Astrocyte (in vitro differentiated cells and primary cell): Measurements from ENCODE around the gene KCNQ5. TPM values are rescaled to one million over a fixed set of nuclear protein-coding genes. Genes with fewer than 3 reads are reported as not detected.

Source experiments
- DNase-seq: peaks from one replicate; pipeline ENCODE4 v3.0.0-alpha.2; 2010; ENCODE audit warnings: low read depth
- FAIRE-seq: peaks from 2 replicates; lab custom pipeline; 2011; peaks lifted over from hg19 to GRCh38; lab: Jason Lieb, UNC
- H2AFZ ChIP-seq: 2 replicates; pipeline ENCODE4 v1.6.0; 2012; ENCODE audit warnings: low read depth, low read length, inconsistent platforms
- H3K27ac ChIP-seq: 2 replicates; pipeline ENCODE4 v1.5.1; 2011; ENCODE audit warnings: low read depth, low read length, inconsistent platforms
- H3K27me3 ChIP-seq: 2 replicates; pipeline ENCODE4 v1.6.0; 2011; ENCODE audit warnings: low read length, inconsistent platforms; ENCODE audit not compliant: insufficient read depth
- H3K36me3 ChIP-seq: 2 replicates; pipeline ENCODE4 v1.5.1; 2011; ENCODE audit warnings: low read length, inconsistent platforms; ENCODE audit not compliant: insufficient read depth
- H3K4me1 ChIP-seq: 2 replicates; pipeline ENCODE4 v1.5.1; 2011; ENCODE audit warnings: low read length, inconsistent platforms; ENCODE audit not compliant: insufficient read depth
- H3K4me2 ChIP-seq: 2 replicates; pipeline ENCODE4 v1.6.0; 2012; ENCODE audit warnings: low read length, inconsistent platforms
- H3K4me3 ChIP-seq: 2 replicates; pipeline ENCODE4 v1.5.1; 2011; ENCODE audit warnings: low read depth, mild to moderate bottlenecking, low read length, inconsistent platforms; ENCODE audit not compliant: insufficient read depth
- H3K79me2 ChIP-seq: 2 replicates; pipeline ENCODE4 v1.6.0; 2012; ENCODE audit warnings: mild to moderate bottlenecking, low read length, inconsistent platforms; ENCODE audit not compliant: insufficient read depth
- H3K9ac ChIP-seq: 2 replicates; pipeline ENCODE4 v1.6.0; 2012; ENCODE audit warnings: mild to moderate bottlenecking, low read length, inconsistent platforms
- H3K9me3 ChIP-seq: 2 replicates; pipeline ENCODE4 v1.5.1; 2012; ENCODE audit warnings: low read depth, mild to moderate bottlenecking, low read length, inconsistent platforms; ENCODE audit not compliant: insufficient read depth
- H4K20me1 ChIP-seq: 2 replicates; pipeline ENCODE4 v1.6.0; 2012; ENCODE audit warnings: low read length, inconsistent platforms; ENCODE audit not compliant: insufficient read depth
- H3K27ac Mint-ChIP-seq: one replicate; pipeline ENCODE4 v1.8.0; 2021; ENCODE audit warnings: mild to moderate bottlenecking, mixed read lengths; ENCODE audit not compliant: unreplicated experiment
- H3K27me3 Mint-ChIP-seq: one replicate; pipeline ENCODE4 v1.8.0; 2021; ENCODE audit warnings: low read depth, mixed read lengths; ENCODE audit not compliant: unreplicated experiment
- H3K36me3 Mint-ChIP-seq: one replicate; pipeline ENCODE4 v1.8.0; 2021; ENCODE audit warnings: low read depth, mixed read lengths; ENCODE audit not compliant: unreplicated experiment
- H3K4me1 Mint-ChIP-seq: one replicate; pipeline ENCODE4 v1.8.0; 2021; ENCODE audit warnings: low read depth, mixed read lengths; ENCODE audit not compliant: unreplicated experiment
- H3K4me3 Mint-ChIP-seq: one replicate; pipeline ENCODE4 v1.8.0; 2021; ENCODE audit warnings: mild to moderate bottlenecking, moderate library complexity, mixed read lengths; ENCODE audit not compliant: unreplicated experiment
- H3K9me3 Mint-ChIP-seq: one replicate; pipeline ENCODE4 v1.8.0; 2021; ENCODE audit warnings: mild to moderate bottlenecking, mixed read lengths; ENCODE audit not compliant: unreplicated experiment
- EZH2 ChIP-seq: IDR thresholded peaks from 2 replicates; pipeline ENCODE4 v1.6.1; 2012; ENCODE audit warnings: mild to moderate bottlenecking, low read length, inconsistent platforms; ENCODE audit not compliant: insufficient read depth
- total RNA-seq: library from RNA; stranded (reverse); gene quantifications from 2 replicates; pipeline ENCODE4 v1.2.1, GENCODE V29; 2021
- TF ChIP-seq, protein P1 (sequence below): IDR thresholded peaks from 2 replicates; pipeline ENCODE4 v1.5.1; 2011; ENCODE audit warnings: low read depth, mild to moderate bottlenecking, inconsistent platforms, low read length, moderate library complexity; ENCODE audit not compliant: insufficient read depth

Gene KCNQ5
- total RNA-seq, 1 donor from 2014 or later: 2.0 TPM

DNA sequence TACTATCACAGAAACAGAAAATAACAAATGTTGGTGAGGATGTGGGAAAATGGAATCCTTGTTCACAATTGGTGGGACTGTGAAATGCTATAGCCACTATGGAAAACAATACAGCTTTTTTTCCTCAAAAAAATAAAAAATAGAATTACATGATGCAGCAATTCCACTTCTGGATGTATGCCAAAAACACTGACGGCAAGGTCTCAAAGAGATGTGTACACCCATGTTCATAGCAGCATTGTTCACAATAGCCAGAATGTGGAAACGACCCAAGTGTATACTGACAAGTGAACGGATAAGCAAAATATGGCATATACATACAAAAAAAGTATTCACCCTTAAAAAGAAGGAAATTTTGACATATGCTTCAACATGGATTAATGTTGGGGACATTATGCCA is 390.1 kb downstream of the KCNQ5 start:
- H3K79me2 ChIP-seq: no peaks in the 10 kb centered on the region
- no peak overlapping the region for H3K4me3 ChIP-seq
- no peaks in the 10 kb centered on the region for H3K9me3 ChIP-seq
- H3K27ac ChIP-seq: no peak overlapping the region
- no peaks in the 10 kb centered on the region for H3K4me1 ChIP-seq
- no peak overlapping the region for H3K9ac ChIP-seq
- Mint-ChIP-seq H3K4me1 (no peaks in the 10 kb centered on the region), H3K27ac (no peak overlapping the region), H3K27me3 (peaks cover 2% of the 10 kb centered on the region), H3K9me3 (no peaks in the 10 kb centered on the region), H3K36me3 (no peaks in the 10 kb centered on the region), H3K4me3 (no peak overlapping the region)
- no peaks in the 10 kb centered on the region for H3K27me3 ChIP-seq
- TF ChIP-seq EZH2: no peak
- TF ChIP-seq, protein P1, sequence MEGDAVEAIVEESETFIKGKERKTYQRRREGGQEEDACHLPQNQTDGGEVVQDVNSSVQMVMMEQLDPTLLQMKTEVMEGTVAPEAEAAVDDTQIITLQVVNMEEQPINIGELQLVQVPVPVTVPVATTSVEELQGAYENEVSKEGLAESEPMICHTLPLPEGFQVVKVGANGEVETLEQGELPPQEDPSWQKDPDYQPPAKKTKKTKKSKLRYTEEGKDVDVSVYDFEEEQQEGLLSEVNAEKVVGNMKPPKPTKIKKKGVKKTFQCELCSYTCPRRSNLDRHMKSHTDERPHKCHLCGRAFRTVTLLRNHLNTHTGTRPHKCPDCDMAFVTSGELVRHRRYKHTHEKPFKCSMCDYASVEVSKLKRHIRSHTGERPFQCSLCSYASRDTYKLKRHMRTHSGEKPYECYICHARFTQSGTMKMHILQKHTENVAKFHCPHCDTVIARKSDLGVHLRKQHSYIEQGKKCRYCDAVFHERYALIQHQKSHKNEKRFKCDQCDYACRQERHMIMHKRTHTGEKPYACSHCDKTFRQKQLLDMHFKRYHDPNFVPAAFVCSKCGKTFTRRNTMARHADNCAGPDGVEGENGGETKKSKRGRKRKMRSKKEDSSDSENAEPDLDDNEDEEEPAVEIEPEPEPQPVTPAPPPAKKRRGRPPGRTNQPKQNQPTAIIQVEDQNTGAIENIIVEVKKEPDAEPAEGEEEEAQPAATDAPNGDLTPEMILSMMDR: no peak
- H2AFZ ChIP-seq: no peak overlapping the region
- no peak overlapping the region for H3K4me2 ChIP-seq
- DNase-seq (no peak), FAIRE-seq (no peak)
- H4K20me1 ChIP-seq: no peaks in the 10 kb centered on the region
- no peaks in the 10 kb centered on the region for H3K36me3 ChIP-seq

DNA sequence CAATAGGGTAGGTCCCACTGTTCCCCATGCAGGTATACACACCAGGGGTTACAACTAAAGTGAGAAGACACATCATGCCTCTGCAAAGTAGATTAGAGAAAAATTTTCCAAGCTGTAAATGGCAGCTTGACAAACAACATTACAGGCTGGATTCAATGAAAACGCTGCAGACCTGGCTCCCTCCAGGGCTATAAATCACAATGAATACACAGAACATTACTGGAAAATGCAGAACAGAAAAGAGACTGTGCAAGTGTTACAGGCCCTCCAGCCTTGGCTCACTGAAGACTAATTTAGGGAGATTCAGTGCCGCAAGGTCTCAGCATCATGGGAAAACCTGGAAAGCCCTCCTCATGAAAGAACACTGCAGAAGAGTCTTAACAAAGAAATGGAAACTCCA is 395.6 kb downstream of the KCNQ5 start:
- no peaks in the 10 kb centered on the region for H3K36me3 Mint-ChIP-seq
- H3K36me3 ChIP-seq: no peaks in the 10 kb centered on the region
- H3K4me1 Mint-ChIP-seq: no peaks in the 10 kb centered on the region
- H3K79me2 ChIP-seq: no peaks in the 10 kb centered on the region
- no peak overlapping the region for H3K27ac Mint-ChIP-seq
- H3K4me1 ChIP-seq: no peaks in the 10 kb centered on the region
- H3K27me3 ChIP-seq: no peaks in the 10 kb centered on the region
- H3K9me3 Mint-ChIP-seq: no peaks in the 10 kb centered on the region
- H3K4me3 Mint-ChIP-seq: no peak overlapping the region
- peaks cover 2% of the 10 kb centered on the region for H3K27me3 Mint-ChIP-seq
- no peaks in the 10 kb centered on the region for H4K20me1 ChIP-seq
- H3K9ac ChIP-seq: no peak overlapping the region
- H3K4me2 ChIP-seq: no peak overlapping the region
- no peak overlapping the region for H2AFZ ChIP-seq
- H3K4me3 ChIP-seq: no peak overlapping the region
- H3K9me3 ChIP-seq: no peaks in the 10 kb centered on the region
- FAIRE-seq (no peak), DNase-seq (no peak)
- H3K27ac ChIP-seq: no peak overlapping the region
- TF ChIP-seq, protein P1: no peak
- no peak for TF ChIP-seq EZH2

DNA sequence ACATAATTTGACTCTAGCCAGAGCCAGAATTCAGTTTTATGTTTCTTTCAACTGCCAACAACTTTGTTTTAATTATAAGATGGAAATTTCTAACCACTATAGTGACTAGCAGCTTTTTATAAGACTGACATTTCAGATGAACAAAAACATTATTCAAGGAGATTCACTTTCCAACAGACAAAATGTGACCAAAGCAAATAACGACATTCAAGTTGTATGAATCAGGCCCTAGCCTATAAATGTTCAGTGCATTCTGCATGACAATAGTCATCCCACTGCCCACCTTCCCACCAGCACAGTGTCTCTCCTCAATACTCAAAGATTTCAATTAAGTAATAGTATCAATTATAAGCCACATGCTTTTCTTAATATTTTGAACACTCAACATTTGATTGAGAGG is 402.7 kb downstream of the KCNQ5 start:
- Mint-ChIP-seq H3K4me1 (no peaks in the 10 kb centered on the region), H3K36me3 (no peaks in the 10 kb centered on the region), H3K4me3 (no peak overlapping the region), H3K27me3 (no peaks in the 10 kb centered on the region), H3K27ac (no peak overlapping the region), H3K9me3 (no peaks in the 10 kb centered on the region)
- Histone ChIP-seq H3K27ac (no peak overlapping the region), H3K4me2 (no peak overlapping the region), H3K79me2 (no peaks in the 10 kb centered on the region), H3K27me3 (no peaks in the 10 kb centered on the region), H2AFZ (no peak overlapping the region), H3K9ac (no peak overlapping the region), H3K36me3 (no peaks in the 10 kb centered on the region), H3K4me3 (no peak overlapping the region), H4K20me1 (no peaks in the 10 kb centered on the region), H3K9me3 (no peaks in the 10 kb centered on the region), H3K4me1 (no peaks in the 10 kb centered on the region)
- DNase-seq: no peak
- TF ChIP-seq, protein P1: no peak
- TF ChIP-seq EZH2: no peak
- no peak for FAIRE-seq
